ENCODE results near the gene GLB1L3.
"Not testable (repeated sequence)": the region's sequence is repeated elsewhere in the genome, so short reads cannot be mapped to it uniquely, and the experiment has no call there.

GLB1L3 gene

GRCh38 chr11:134312807-134313206 lies 36.6 kb downstream of the GLB1L3 start:
- no peak for TF ChIP-seq CTCF (IDR thresholded peaks at IDR 0.05; ENCODE audit: low read depth, low read length)
- in situ Hi-C loops (cut with HindIII; ENCODE audit: low sequenced_read_pairs): no loop called here
- no peak for DNase-seq (ENCODE audit: low read depth, low spot score)
- no peak overlapping the region for H3K4me3 ChIP-seq (ENCODE audit: low read depth, low read length)

GRCh38 chr11:134313379-134313778 lies 37.2 kb downstream of the GLB1L3 start:
- no peak for DNase-seq (ENCODE audit: low read depth, low spot score)
- in situ Hi-C loops (cut with HindIII; ENCODE audit: low sequenced_read_pairs): no loop called here
- no peak overlapping the region for H3K4me3 ChIP-seq (ENCODE audit: low read depth, low read length)
- no peak for TF ChIP-seq CTCF (IDR thresholded peaks at IDR 0.05; ENCODE audit: low read depth, low read length)

- no peak for DNase-seq (ENCODE audit: low read depth, low spot score)
- in situ Hi-C loops (cut with HindIII; ENCODE audit: low sequenced_read_pairs): no loop called here
- H3K4me3 ChIP-seq (ENCODE audit: low read depth, low read length): no peak overlapping the region
- TF ChIP-seq CTCF (IDR thresholded peaks at IDR 0.05; ENCODE audit: low read depth, low read length): no peak
Measured at GRCh38 chr11:134313821-134314607, 37.8 kb downstream of the GLB1L3 start.

GRCh38 chr11:134317103-134317502 lies 40.9 kb downstream of the GLB1L3 start:
- H3K4me3 ChIP-seq (ENCODE audit: low read depth, low read length): no peak overlapping the region
- in situ Hi-C loops (cut with HindIII; ENCODE audit: low sequenced_read_pairs): no loop called here
- no peak for TF ChIP-seq CTCF (IDR thresholded peaks at IDR 0.05; ENCODE audit: low read depth, low read length)
- no peak for DNase-seq (ENCODE audit: low read depth, low spot score)

- DNase-seq (ENCODE audit: low read depth, low spot score); H3K4me3 ChIP-seq (ENCODE audit: low read depth, low read length); in situ Hi-C loops (cut with HindIII; ENCODE audit: low sequenced_read_pairs): not testable (repeated sequence)
Measured at GRCh38 chr11:134321373-134321772, 45.2 kb downstream of the GLB1L3 start.

GRCh38 chr11:134322553-134322952 lies 46.4 kb downstream of the GLB1L3 start:
- no peak for TF ChIP-seq CTCF (IDR thresholded peaks at IDR 0.05; ENCODE audit: low read depth, low read length)
- no peak overlapping the region for H3K4me3 ChIP-seq (ENCODE audit: low read depth, low read length)
- no peak for DNase-seq (ENCODE audit: low read depth, low spot score)
- in situ Hi-C loops (cut with HindIII; ENCODE audit: low sequenced_read_pairs): no loop called here

- no peak for DNase-seq (ENCODE audit: low read depth, low spot score)
- in situ Hi-C loops (cut with HindIII; ENCODE audit: low sequenced_read_pairs): no loop called here
- TF ChIP-seq CTCF (IDR thresholded peaks at IDR 0.05; ENCODE audit: low read depth, low read length): no peak
- no peak overlapping the region for H3K4me3 ChIP-seq (ENCODE audit: low read depth, low read length)
Measured at GRCh38 chr11:134328433-134328832, 52.3 kb downstream of the GLB1L3 start.

Data from astrocyte of the spinal cord (primary cell).